DMS153 (cell line): Measurements from ENCODE around the gene GPLD1.

ENCODE experiments used
- DNase-seq: peaks from one replicate; lab custom pipeline; 2025; lab: John Stamatoyannopoulos, UW

GPLD1 gene

GRCh38 chr6:24497254-24497970 is 8.0 kb upstream of the GPLD1 start:
- no peak for DNase-seq

GRCh38 chr6:24494821-24495795 is 5.7 kb upstream of the GPLD1 start, which contains the start of gene ALDH5A1:
Gene ALDH5A1 (plus strand): TSS chr6:24494969. CDS start chr6:24494997, 28 bp downstream.
- peak; percentile 33 for DNase-seq

GRCh38 chr6:24493945-24494820 is 4.8 kb upstream of the GPLD1 start:
- no peak for DNase-seq

- no peak for DNase-seq
These were observed 3.1 kb upstream of the GPLD1 start for GRCh38 chr6:24492475-24492874.

- no peak for DNase-seq
These were observed 1.6 kb upstream of the GPLD1 start for GRCh38 chr6:24490948-24491347.

- DNase-seq = no peak
These were observed 503 bp upstream of the GPLD1 start for GRCh38 chr6:24489881-24490280.

GRCh38 chr6:24486065-24486464 is 3.3 kb downstream of the GPLD1 start:
- no peak for DNase-seq

GRCh38 chr6:24484657-24485323 is 4.6 kb downstream of the GPLD1 start:
- no peak for DNase-seq

GRCh38 chr6:24481449-24481848 is 7.9 kb downstream of the GPLD1 start:
- no peak for DNase-seq

GRCh38 chr6:24480705-24481104 is 8.7 kb downstream of the GPLD1 start:
- DNase-seq = no peak

GRCh38 chr6:24478903-24479302 is 10.5 kb downstream of the GPLD1 start:
- no peak for DNase-seq

GRCh38 chr6:24477070-24477469 is 12.3 kb downstream of the GPLD1 start:
- no peak for DNase-seq

- DNase-seq = no peak
These were observed 12.7 kb downstream of the GPLD1 start for GRCh38 chr6:24476631-24477030.

GRCh38 chr6:24472181-24472580 is 17.2 kb downstream of the GPLD1 start:
- DNase-seq = no peak

GRCh38 chr6:24469811-24470210 is 19.6 kb downstream of the GPLD1 start:
- no peak for DNase-seq

GRCh38 chr6:24464253-24465038 is 24.9 kb downstream of the GPLD1 start:
- no peak for DNase-seq

GRCh38 chr6:24460966-24461365 is 28.4 kb downstream of the GPLD1 start:
- no peak for DNase-seq

- DNase-seq = no peak
These were observed 30.4 kb downstream of the GPLD1 start for GRCh38 chr6:24458941-24459340.

- DNase-seq = no peak
These were observed 31.2 kb downstream of the GPLD1 start for GRCh38 chr6:24458134-24458533.

- DNase-seq = no peak
These were observed 34.3 kb downstream of the GPLD1 start for GRCh38 chr6:24455061-24455460.

- no peak for DNase-seq
These were observed 34.9 kb downstream of the GPLD1 start for GRCh38 chr6:24454452-24454851.
